Measurements from ENCODE around the gene PLEKHA8. TPM values are rescaled to one million over a fixed set of nuclear protein-coding genes. Genes with fewer than 3 reads are reported as not detected.

The PLEKHA8 gene
- total RNA-seq, 2 donors from 2014 or later: 5.5 to 12.0 TPM

- no peak for TF ChIP-seq POLR2AphosphoS5 (IDR thresholded peaks at IDR 0.05)
- TF ChIP-seq POLR2A (IDR thresholded peaks at IDR 0.05): no peak
- TF ChIP-seq CTCF (IDR thresholded peaks at IDR 0.05): no peak
- DNase-seq (ENCODE audit: low spot score): no peak
- H3K4me3 ChIP-seq: no peak overlapping the region
- H3K4me1 ChIP-seq (replicated peaks): no peaks in the 10 kb centered on the region
- no peaks in the 10 kb centered on the region for H3K9me3 ChIP-seq
- H3K27me3 ChIP-seq (replicated peaks; ENCODE audit: insufficient read depth): no peaks in the 10 kb centered on the region
- H3K36me3 ChIP-seq: no peaks in the 10 kb centered on the region
- H3K27ac ChIP-seq: no peak overlapping the region
- intact Hi-C loops (cut with DNase I): no loop called here
Observed at GRCh38 chr7:30040938-30041337, 12.7 kb downstream of the PLEKHA8 start.

- Histone ChIP-seq H3K9me3 (no peaks in the 10 kb centered on the region), H3K36me3 (no peaks in the 10 kb centered on the region), H3K27ac (no peak overlapping the region), H3K4me1 (replicated peaks) (no peaks in the 10 kb centered on the region), H3K27me3 (replicated peaks; ENCODE audit: insufficient read depth) (no peaks in the 10 kb centered on the region), H3K4me3 (no peak overlapping the region)
- 89% methylated on average over 4 of the region's 4 CpGs for WGBS
- DNase-seq (ENCODE audit: low spot score): no peak
- TF ChIP-seq CTCF (IDR thresholded peaks at IDR 0.05): no peak
- TF ChIP-seq POLR2AphosphoS5 (IDR thresholded peaks at IDR 0.05): no peak
- no peak for TF ChIP-seq POLR2A (IDR thresholded peaks at IDR 0.05)
- intact Hi-C loops (cut with DNase I): no loop called here
Observed at GRCh38 chr7:30041526-30042269, 13.5 kb downstream of the PLEKHA8 start.

GRCh38 chr7:30046127-30046770 lies 18.0 kb downstream of the PLEKHA8 start:
- no peak for DNase-seq (ENCODE audit: low spot score)
- TF ChIP-seq POLR2AphosphoS5 (IDR thresholded peaks at IDR 0.05): no peak
- TF ChIP-seq POLR2A (IDR thresholded peaks at IDR 0.05): no peak
- TF ChIP-seq CTCF (IDR thresholded peaks at IDR 0.05): no peak
- no peaks in the 10 kb centered on the region for H3K9me3 ChIP-seq
- 83% methylated on average over 3 of the region's 3 CpGs for WGBS
- no peak overlapping the region for H3K27ac ChIP-seq
- H3K27me3 ChIP-seq (replicated peaks; ENCODE audit: insufficient read depth): no peaks in the 10 kb centered on the region
- no peaks in the 10 kb centered on the region for H3K36me3 ChIP-seq
- no peaks in the 10 kb centered on the region for H3K4me1 ChIP-seq (replicated peaks)
- intact Hi-C loops (cut with DNase I): no loop called here
- no peak overlapping the region for H3K4me3 ChIP-seq

GRCh38 chr7:30047124-30047523 lies 18.9 kb downstream of the PLEKHA8 start:
- 39% methylated on average over 2 of the region's 2 CpGs for WGBS
- Histone ChIP-seq H3K27ac (no peak overlapping the region), H3K4me1 (replicated peaks) (no peaks in the 10 kb centered on the region), H3K27me3 (replicated peaks; ENCODE audit: insufficient read depth) (no peaks in the 10 kb centered on the region), H3K36me3 (no peaks in the 10 kb centered on the region), H3K9me3 (no peaks in the 10 kb centered on the region), H3K4me3 (no peak overlapping the region)
- DNase-seq (ENCODE audit: low spot score): no peak
- intact Hi-C loops (cut with DNase I): no loop called here
- TF ChIP-seq POLR2A (IDR thresholded peaks at IDR 0.05) (no peak), CTCF (IDR thresholded peaks at IDR 0.05) (no peak), POLR2AphosphoS5 (IDR thresholded peaks at IDR 0.05) (no peak)

GRCh38 chr7:30048582-30048981 lies 20.4 kb downstream of the PLEKHA8 start:
- H3K36me3 ChIP-seq: no peaks in the 10 kb centered on the region
- no peaks in the 10 kb centered on the region for H3K27me3 ChIP-seq (replicated peaks; ENCODE audit: insufficient read depth)
- H3K9me3 ChIP-seq: no peaks in the 10 kb centered on the region
- no peak for DNase-seq (ENCODE audit: low spot score)
- intact Hi-C loops (cut with DNase I): no loop called here
- H3K27ac ChIP-seq: no peak overlapping the region
- no peaks in the 10 kb centered on the region for H3K4me1 ChIP-seq (replicated peaks)
- H3K4me3 ChIP-seq: no peak overlapping the region
- WGBS: 95% methylated on average over 2 of the region's 2 CpGs
- TF ChIP-seq CTCF (IDR thresholded peaks at IDR 0.05): no peak
